DND-41 (cell line): ENCODE results near the gene KCNIP2.

ENCODE experiments used
- CTCF ChIP-seq: IDR thresholded peaks from 2 replicates; pipeline ENCODE4 v1.5.1; 2012; ENCODE audit warnings: borderline replicate concordance, low read length, moderate library complexity, mild to moderate bottlenecking; ENCODE audit not compliant: poor library complexity, severe bottlenecking; ENCODE audit errors: extremely low read depth
- EZH2 ChIP-seq: IDR thresholded peaks from 3 replicates; pipeline ENCODE4 v1.6.1; 2012; ENCODE audit warnings: borderline replicate concordance, low read depth, mild to moderate bottlenecking, moderate library complexity, low read length, inconsistent platforms; ENCODE audit not compliant: severe bottlenecking

DNA sequence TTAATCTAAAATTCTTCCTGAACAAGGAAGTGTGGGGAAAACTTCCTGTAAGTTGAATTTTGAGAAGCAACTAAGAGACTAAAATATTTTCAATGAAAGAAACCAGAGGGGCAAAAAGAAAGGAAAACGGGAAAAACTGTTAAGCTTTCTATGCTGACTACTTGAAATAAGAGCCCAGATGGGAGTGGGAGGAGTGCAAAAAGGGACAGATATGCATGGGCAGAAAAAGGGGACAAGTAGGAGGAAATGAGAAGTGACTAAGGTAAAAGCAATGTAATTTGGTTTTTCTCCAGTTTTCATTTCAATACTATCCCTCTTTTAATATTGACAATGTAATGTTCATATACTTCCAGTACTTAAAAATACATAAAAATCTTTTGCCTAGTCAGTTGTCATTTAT, 36.4 kb downstream of the KCNIP2 start:
- TF ChIP-seq EZH2 (no peak), CTCF (no peak)
